GM12801 (cell line): ENCODE measurements around the gene ESF1.

ENCODE experiments used
- TF ChIP-seq, protein P1 (sequence below): IDR thresholded peaks from one replicate; pipeline ENCODE4 v1.5.1; 2011; ENCODE audit warnings: control low read depth; ENCODE audit not compliant: insufficient read length; ENCODE audit errors: extremely low read depth

ESF1 gene

DNA sequence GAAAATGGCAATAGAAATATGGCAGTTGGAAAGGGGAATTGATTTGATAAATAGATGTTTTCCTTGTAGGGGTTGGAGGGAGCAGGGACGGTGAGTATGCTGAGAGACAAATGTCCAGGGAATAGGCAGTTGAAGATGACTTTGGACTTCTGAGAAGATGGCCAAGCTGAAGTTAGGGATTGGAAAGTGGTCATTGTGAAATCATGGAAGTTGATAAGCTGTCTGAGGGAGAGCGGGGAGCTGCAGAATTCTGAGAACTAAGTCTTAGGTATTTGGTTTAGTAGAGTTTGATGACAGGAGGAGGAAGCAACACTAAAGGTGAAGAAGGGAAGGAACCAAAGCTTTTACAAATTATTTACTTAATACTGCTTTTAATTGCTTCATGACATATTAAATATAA, 15.3 kb upstream of the ESF1 start:
- TF ChIP-seq, protein P1, sequence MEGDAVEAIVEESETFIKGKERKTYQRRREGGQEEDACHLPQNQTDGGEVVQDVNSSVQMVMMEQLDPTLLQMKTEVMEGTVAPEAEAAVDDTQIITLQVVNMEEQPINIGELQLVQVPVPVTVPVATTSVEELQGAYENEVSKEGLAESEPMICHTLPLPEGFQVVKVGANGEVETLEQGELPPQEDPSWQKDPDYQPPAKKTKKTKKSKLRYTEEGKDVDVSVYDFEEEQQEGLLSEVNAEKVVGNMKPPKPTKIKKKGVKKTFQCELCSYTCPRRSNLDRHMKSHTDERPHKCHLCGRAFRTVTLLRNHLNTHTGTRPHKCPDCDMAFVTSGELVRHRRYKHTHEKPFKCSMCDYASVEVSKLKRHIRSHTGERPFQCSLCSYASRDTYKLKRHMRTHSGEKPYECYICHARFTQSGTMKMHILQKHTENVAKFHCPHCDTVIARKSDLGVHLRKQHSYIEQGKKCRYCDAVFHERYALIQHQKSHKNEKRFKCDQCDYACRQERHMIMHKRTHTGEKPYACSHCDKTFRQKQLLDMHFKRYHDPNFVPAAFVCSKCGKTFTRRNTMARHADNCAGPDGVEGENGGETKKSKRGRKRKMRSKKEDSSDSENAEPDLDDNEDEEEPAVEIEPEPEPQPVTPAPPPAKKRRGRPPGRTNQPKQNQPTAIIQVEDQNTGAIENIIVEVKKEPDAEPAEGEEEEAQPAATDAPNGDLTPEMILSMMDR: no peak

DNA sequence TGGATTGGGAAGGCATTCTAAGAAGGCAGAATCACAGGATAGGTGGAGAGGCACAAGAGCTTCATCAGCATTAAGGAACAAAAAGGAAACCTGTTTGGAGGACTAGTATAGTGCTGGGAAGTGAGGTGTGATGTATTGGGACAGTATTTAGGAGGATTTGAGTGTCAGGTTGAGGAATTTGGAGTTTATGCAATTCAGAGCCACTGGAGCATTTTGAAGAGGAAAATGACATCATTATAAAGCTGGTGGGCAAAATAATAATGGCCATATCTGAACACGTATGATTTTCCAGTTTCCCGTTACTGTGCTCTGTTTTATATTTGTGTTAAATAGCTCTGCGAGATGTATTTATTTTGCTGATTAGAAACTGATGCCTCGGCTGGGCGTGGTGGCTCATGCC, 14.3 kb upstream of the ESF1 start:
- TF ChIP-seq, protein P1: no peak

DNA sequence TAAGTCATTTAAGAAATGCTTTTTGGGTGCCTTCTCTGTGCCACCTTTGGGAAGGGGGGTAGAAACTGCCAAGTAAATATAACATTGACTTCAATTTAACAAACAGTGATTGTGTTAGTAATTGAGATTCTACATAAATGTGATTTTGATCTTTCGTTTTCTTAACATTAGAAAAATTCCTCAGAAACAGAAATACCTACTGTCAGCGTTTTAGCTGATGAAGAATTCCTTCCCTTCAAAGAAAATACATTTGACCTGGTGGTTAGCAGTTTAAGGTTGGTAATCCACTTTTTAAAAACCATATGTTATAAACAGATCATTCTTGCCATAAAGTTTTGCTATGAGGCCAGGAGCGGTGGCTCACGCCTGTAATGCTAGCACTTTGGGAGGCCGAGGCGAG, 9.9 kb upstream of the ESF1 start:
- TF ChIP-seq, protein P1: no peak

DNA sequence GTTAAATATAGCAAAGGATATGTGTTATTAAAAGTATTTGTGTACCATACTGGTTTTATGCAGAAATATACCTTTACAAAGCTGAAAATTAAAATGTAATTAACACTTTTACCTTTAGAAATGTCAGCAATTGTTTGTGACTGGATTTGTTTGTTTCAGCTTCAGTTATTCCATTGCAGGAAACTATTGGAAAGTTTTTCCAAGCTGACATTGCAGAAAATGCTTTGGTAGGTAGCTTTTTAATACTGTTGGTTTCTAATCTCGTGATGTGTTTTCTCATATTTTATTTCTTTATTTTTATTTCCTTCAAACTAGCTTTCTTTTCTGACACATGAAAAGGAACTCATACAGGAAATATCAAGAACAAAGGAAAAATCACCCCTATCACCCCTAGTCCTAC, 8.3 kb upstream of the ESF1 start:
- TF ChIP-seq, protein P1: no peak

DNA sequence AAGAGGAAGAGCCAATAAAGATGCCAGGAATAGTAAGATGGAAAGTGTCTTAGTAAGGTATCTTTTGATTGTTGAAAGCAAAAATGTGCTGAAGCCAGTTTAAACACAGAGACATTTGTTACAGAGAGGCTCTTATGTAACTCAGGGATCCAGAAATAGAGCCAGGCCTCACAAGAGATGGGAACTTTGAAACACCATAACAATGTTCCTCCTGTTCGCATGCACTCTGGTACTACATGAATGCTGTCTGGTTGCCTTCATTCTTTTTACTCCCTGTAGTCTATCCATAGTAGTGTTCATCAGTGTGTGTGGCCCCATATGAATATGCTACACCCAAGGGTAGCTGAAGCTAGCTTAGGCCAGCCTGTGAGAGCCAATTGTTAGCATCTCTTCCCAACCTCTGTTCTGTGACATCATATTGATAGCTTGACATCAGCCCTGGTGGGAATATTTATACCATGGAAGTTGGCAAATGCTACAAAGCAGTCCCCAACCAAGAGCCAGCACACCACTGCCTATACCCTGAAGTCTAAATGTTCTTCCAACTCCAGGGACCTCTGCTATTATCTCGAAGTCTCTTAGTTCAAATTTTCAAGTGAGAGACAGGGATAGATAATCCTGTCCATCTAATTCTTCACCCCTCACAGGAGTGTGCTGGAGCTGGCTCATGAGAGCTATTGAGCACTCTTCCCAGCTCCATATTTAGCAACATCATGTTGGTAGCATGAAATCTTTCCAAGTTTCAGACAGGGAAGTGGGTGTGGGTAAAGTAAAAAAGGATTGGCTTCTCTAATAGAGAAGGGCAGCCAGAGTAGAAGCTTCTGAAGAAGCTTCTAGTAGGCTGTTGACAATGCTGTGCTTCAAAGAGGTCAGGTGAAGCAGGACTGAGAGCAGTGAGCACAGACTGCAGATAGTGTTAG, 7.1 kb upstream of the ESF1 start:
- TF ChIP-seq, protein P1: no peak

DNA sequence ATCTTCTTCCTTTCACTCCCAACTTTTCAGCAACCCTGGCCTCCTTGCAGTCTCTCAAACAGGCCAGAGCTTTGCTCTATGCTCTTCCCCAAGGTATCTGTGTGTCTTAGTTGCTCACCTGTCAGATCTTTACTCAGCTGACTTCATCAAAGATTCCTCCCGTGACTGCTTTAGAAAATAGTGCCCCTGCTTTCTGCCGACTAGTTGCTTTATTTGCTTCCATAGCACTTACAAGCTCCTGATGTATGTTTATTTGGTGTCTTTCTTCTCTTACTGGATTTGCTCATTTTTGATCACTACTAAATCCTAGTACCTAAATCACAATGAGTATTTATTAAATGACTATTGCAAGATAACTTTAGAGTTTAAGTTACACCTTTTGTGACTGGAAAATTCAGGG, 6.0 kb upstream of the ESF1 start:
- TF ChIP-seq, protein P1: no peak

DNA sequence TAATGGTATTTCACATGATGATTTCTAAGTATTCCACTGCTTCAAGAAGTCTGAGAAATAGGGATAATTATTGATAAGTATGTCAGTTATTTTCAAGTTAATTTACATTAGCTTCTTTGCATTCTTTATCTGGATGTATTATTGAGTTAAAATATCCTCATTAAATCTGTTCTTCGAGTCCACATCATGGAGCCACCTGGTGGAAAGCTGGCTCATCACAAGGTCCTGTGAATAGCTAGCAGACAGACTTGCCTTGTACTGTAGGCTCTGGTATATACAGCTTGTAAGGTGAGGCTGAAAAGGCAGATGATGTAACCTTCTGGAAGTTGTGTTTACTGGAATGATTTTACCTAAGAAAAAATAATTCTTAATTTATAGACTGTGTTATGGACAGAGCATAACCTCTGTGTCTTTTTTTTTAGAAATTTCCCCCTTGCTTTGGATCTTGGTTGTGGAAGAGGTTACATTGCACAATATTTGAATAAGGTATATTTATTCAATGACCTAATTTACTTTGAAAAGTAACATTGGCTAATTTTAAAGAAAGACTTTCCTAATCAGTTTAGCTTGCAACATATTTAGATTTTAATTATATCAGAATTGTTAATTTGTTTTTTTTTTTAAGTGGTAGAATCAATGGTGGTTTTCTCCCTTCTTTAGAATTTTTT, 3.6 kb upstream of the ESF1 start:
- TF ChIP-seq, protein P1: no peak
